Epithelial cell of esophagus (primary cell): ENCODE data around the gene RPS28.

Experiments used
- DNase-seq: peaks from one replicate; pipeline ENCODE4 v3.0.0; 2010; ENCODE audit warnings: low read depth
- H3K4me3 ChIP-seq: 2 replicates; pipeline ENCODE4 v1.5.1; 2011; ENCODE audit warnings: mild to moderate bottlenecking, low read length, control low read depth
- TF ChIP-seq, protein P1 (sequence below): IDR thresholded peaks from 2 replicates; pipeline ENCODE4 v1.5.1; 2011; ENCODE audit warnings: low read depth, mild to moderate bottlenecking, low read length, control low read depth, inconsistent platforms; ENCODE audit not compliant: insufficient read depth; ENCODE audit errors: missing control alignments

The RPS28 gene

DNA sequence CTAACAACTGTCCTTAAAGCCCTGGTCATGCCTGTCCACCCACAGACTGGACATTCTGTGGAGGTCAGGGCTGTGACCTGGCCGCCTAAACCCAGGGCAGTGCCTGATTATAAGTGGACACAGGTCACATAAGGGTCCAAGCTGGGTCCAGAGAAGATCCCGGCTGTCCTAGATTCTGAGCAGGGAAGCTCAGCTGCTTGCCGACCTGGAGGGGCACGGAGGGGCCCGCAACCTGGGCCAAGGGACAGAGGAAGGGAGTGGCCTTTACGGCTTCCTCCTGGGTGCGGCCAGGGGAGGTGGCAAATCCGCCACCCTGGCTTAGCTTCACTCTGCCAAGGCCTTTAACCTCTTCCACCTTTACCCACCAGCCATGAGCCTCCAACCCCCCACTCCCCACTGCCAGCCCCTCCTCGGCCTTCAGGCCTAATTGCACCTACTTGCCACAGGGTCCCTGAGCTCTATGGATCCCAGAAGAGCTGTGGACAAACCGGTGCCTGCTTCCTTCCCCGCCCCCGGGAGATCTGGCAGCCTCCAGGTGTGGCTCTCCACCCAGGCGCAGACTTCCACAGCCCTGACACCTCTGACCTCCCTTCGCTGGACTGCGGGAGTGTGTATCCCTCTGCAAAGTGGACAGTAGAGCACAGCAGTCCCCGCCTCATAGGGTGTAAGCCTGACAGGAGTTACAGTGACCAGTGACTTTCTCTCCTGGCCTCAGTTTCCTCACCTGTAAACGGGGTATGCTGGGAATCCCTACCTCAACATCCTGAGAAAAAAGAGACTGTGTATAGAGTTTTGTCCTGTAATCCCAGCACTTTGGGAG is 14.9 kb upstream of the RPS28 start:
- DNase-seq = no peak
- TF ChIP-seq, protein P1, sequence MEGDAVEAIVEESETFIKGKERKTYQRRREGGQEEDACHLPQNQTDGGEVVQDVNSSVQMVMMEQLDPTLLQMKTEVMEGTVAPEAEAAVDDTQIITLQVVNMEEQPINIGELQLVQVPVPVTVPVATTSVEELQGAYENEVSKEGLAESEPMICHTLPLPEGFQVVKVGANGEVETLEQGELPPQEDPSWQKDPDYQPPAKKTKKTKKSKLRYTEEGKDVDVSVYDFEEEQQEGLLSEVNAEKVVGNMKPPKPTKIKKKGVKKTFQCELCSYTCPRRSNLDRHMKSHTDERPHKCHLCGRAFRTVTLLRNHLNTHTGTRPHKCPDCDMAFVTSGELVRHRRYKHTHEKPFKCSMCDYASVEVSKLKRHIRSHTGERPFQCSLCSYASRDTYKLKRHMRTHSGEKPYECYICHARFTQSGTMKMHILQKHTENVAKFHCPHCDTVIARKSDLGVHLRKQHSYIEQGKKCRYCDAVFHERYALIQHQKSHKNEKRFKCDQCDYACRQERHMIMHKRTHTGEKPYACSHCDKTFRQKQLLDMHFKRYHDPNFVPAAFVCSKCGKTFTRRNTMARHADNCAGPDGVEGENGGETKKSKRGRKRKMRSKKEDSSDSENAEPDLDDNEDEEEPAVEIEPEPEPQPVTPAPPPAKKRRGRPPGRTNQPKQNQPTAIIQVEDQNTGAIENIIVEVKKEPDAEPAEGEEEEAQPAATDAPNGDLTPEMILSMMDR = no peak
- H3K4me3 ChIP-seq = no peak overlapping the region

DNA sequence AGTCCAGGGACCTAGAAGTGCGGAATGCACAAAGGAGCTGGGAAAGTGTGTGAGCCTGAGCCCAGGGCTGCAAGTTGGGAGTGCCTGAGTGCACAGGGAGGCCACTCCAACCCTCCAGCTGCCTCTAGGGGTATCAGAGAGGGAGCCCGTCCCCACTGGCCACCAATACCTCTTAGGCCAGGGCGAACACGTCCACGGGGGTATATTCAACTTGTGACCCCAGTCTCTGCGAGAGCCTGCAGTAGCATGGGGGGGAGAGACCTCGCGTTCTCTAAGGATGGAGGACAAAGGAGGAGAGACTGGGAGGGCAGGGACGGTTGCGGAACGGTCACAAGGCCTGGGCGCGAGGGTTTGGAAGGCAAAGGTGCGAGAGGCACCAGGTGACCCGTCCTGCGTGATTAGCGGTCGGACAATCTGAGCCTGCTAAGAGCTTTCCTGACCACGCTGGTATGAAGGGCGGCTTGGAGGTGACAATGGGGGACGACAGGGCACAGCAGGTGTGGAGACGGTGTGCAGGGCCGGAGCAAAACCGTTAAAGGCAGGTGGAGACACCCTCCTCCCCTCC is 13.8 kb upstream of the RPS28 start:
- peak overlapping the region; percentile 59 for H3K4me3 ChIP-seq
- TF ChIP-seq, protein P1 = no peak
- DNase-seq = no peak

DNA sequence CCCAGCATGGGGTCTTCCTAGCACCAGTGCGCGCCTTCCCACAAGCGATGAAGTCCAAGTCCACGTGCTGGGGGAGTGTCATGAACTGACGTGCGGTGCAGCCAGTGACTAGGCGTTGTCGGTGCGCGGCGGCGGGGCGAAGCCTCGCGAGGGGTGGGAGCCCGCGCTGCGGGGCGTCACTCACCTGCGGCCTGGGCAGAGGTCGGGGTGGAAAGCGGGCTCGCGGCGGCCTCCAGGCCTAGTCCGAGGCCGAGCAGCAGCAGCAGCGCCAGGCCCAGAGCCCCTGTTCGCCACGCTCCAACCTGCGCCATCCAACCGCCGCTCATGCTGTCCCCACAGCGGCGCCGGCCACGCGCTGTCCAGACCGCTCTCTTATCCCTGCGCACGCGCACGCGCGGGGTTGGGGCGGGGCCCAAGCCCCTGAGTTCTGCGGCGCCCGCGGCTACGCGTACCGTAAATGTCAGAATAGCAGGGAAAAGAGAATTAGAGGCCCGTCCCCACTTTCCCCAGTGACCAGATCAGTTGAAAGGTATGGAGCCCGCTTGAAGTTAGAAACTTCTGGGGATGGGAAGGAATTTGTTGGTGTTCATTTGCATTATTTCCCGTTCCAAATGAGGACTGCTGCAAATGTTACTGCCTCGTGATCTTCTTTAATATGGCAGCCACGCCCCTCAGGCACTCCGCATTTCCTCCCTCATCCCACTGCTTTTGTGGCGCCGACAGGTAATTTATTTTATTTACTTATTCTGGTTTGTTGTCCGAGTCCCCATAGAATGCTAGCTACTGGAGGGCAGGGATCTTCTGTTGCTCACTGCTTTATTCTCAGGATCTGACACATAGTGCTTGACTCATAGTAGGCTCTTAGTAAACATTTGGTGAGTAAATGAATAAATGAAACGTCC is 13.1 kb upstream of the RPS28 start, which contains the start of gene CD320:
Gene CD320, minus strand, starts transcription at position 394 of the 902 bp plus-strand sequence. Its CDS starts 68 bp downstream, at position 326.
- TF ChIP-seq, protein P1 = no peak
- H3K4me3 ChIP-seq = peak within 1 kb of the TSS; percentile 59
- peak; percentile 89 for DNase-seq

DNA sequence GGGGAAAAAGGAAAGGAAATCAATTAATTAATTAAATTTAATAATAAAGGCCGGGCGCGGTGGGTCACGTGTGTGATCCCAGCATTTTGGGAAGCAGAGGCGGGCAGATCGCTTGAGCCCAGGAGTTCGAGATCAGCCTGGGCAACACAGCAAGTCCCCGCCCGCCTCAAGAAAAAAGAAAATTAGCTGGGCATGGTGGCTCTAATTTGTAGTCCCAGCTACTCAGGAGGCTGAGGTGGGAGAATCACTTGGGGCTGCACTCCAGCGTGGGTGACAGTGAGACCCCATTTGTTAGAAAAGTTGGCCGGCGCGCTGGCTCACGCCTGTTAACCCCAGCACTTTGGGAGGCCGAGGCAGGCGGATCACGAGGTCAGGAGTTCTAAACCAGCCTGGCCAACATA is 12.4 kb upstream of the RPS28 start:
- TF ChIP-seq, protein P1 = no peak
- no peak for DNase-seq

DNA sequence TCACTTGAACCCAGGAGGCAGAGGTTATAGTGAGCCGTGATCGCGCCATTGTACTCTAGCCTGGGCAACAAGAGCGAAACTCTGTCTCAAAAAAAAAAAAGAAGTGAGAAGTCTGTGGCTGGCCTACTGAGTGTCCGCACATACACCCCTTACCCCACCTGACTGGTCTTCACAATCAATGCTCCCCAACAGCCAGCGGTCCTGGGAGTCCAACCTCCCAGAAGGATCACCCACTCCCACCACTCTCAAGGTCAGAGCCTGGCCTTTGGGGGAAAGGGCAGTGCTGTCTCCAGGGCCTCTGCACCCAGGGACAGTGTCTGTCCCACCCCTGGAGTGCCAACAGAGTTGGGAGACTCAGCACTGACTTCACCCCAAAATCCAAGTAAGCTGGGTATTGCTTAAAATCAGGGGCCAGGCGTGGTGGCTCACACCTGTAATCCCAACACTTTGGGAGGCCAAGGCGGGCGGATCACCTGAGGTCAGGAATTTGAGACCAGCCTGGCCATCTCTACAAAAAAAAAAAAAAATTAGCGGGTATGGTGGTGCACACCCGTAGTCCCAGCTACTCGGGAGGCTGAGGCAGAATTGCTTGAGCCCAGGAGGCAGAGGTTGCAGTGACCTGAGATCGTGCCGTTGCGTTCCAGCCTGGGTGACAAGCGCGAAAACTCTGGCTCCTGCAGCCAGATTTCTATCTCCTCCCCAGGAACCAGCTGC is 10.8 kb upstream of the RPS28 start:
- H3K4me3 ChIP-seq = no peak overlapping the region
- DNase-seq = no peak
- TF ChIP-seq, protein P1 = no peak

More for the DNA sequence above, 12.4 kb upstream of the RPS28 start:
- H3K4me3 ChIP-seq = peak overlapping the region; percentile 59
